ENCODE measurements around the gene CEP57L1. TPM values are rescaled to one million over a fixed set of nuclear protein-coding genes. Genes with fewer than 3 reads are reported as not detected.
A peak's percentile ranks its signal among the peaks of the same experiment; 100 is the strongest.

The CEP57L1 gene
- total RNA-seq, 1 donor from 2014 or later, result 11.0 TPM

DNA sequence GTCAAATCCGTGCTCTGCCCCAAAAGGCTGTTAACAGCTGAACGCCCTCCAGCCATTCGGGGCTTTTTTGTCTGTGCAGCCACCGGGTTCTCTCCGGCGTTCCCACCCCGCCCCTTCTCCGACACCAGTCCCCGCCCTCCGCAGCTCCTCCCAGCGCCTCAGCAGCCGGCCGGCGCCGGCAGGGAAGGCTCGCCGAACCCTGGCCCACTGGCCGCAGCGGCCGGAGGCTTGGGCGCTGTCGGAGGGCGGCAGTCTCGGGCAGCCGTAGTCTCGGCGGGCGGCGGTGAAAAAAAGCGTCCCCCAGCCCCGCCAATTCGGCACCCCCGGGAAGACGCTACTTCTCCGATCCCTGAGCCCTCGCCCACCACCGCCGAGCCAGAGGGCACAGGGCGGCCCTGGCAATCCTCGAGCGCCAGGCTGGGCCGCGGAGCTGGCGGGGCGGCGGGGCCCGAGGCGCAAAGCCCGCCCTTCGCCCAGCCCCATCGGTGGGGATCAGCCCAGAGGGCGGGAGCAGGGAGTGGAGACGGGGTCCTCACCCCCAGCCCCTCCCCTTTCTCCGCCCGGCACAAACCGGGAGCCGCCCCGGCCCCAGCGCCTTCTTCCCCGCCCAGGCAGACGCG is 781 bp upstream of the CEP57L1 start, which contains the start of gene SESN1:
Gene SESN1, minus strand, starts transcription at position 431 of the 620 bp plus-strand sequence. CDS start 773 bp downstream, outside the sequence.
- no peak for TF ChIP-seq CTCF (IDR thresholded peaks at IDR 0.05; ENCODE audit: unreplicated experiment)

DNA sequence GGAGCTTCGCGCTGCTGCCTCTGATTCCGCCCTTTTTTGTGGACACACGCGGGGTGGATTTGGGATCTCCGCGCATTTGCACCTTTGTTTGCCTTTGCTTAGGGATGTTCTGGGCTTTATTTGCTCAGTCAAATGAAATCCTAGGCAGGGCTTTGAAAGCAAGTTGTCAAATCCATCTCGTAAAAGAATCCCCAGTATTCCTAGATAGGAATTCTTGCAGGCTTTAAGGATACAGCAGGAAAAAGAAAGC is 453 bp downstream of the CEP57L1 start:
- peaks cover 23% of the 10 kb centered on the region for H3K4me1 Mint-ChIP-seq (ENCODE audit: unreplicated experiment)

More for the DNA sequence above, 781 bp upstream of the CEP57L1 start, which contains the start of gene SESN1:
- Mint-ChIP-seq H3K27me3 (ENCODE audit: unreplicated experiment) (no peaks in the 10 kb centered on the region), H3K4me1 (ENCODE audit: unreplicated experiment) (peaks cover 23% of the 10 kb centered on the region), H3K4me3 (ENCODE audit: unreplicated experiment) (peak within 1 kb of the TSS; percentile 94), H3K27ac (ENCODE audit: unreplicated experiment) (peak within 1 kb of the TSS; percentile 96), H3K9me3 (ENCODE audit: unreplicated experiment) (no peaks in the 10 kb centered on the region), H3K36me3 (ENCODE audit: low read depth, unreplicated experiment) (peaks cover 3% of the 10 kb centered on the region)
- DNase-seq (ENCODE audit: low spot score), result peak; percentile 90

GRCh38 chr6:109096208-109096607 is 901 bp downstream of the CEP57L1 start:
- DNase-seq (ENCODE audit: low spot score), result no peak
- Mint-ChIP-seq H3K27me3 (ENCODE audit: unreplicated experiment) (no peaks in the 10 kb centered on the region), H3K36me3 (ENCODE audit: low read depth, unreplicated experiment) (peaks cover 3% of the 10 kb centered on the region), H3K9me3 (ENCODE audit: unreplicated experiment) (no peaks in the 10 kb centered on the region), H3K27ac (ENCODE audit: unreplicated experiment) (no peak overlapping the region), H3K4me3 (ENCODE audit: unreplicated experiment) (peak overlapping the region; percentile 90), H3K4me1 (ENCODE audit: unreplicated experiment) (peaks cover 22% of the 10 kb centered on the region)
- no peak for TF ChIP-seq CTCF (IDR thresholded peaks at IDR 0.05; ENCODE audit: unreplicated experiment)

More for the DNA sequence above, 453 bp downstream of the CEP57L1 start:
- H3K27ac Mint-ChIP-seq (ENCODE audit: unreplicated experiment), result peak overlapping the region; percentile 96
- TF ChIP-seq CTCF (IDR thresholded peaks at IDR 0.05; ENCODE audit: unreplicated experiment), result no peak
- no peaks in the 10 kb centered on the region for H3K27me3 Mint-ChIP-seq (ENCODE audit: unreplicated experiment)
- H3K4me3 Mint-ChIP-seq (ENCODE audit: unreplicated experiment), result peak overlapping the region; percentile 90
- DNase-seq (ENCODE audit: low spot score), result no peak
- peaks cover 3% of the 10 kb centered on the region for H3K36me3 Mint-ChIP-seq (ENCODE audit: low read depth, unreplicated experiment)
- H3K9me3 Mint-ChIP-seq (ENCODE audit: unreplicated experiment), result no peaks in the 10 kb centered on the region

DNA sequence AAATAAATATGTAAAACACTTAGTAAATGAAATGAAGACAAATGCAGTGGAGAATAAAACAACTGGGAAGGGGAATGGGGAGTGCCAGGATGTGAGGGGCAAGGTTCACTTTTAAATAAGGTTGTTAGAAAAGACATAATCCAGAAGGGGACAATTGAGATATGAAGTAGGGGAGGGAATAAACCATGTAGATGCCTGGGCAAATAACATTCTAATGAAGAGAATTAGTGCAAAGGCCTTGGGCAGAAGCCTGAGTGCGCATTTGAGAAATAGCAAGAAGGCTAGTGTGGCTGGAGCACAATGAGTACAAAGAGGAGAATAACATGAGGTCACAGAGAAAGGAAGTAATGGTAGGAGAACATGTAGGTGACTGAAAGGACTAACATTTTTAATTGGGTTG is 2.4 kb downstream of the CEP57L1 start:
- no peak for TF ChIP-seq CTCF (IDR thresholded peaks at IDR 0.05; ENCODE audit: unreplicated experiment)
- Mint-ChIP-seq H3K27ac (ENCODE audit: unreplicated experiment) (no peak overlapping the region), H3K4me1 (ENCODE audit: unreplicated experiment) (peaks cover 11% of the 10 kb centered on the region), H3K27me3 (ENCODE audit: unreplicated experiment) (no peaks in the 10 kb centered on the region), H3K36me3 (ENCODE audit: low read depth, unreplicated experiment) (peaks cover 3% of the 10 kb centered on the region), H3K4me3 (ENCODE audit: unreplicated experiment) (no peak overlapping the region), H3K9me3 (ENCODE audit: unreplicated experiment) (no peaks in the 10 kb centered on the region)
- DNase-seq (ENCODE audit: low spot score), result no peak

DNA sequence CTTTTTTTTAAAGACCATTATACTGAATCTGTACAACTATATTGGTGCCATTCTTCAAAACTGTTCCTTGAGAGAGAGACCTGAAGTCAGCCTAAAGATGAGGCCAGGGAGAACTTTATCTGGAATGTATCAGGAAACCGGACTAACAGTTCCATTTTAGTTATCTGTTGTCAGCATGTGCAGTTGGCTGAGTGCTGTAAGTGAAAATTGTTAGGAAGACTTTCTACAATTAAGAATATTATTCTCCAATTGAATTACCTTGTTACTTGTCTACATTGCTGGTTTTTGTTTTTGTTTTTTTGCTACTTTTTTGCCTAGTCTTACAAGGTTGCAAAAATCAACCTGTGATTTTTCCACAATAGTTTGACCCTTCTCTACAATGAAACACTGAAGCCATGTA is 7.5 kb downstream of the CEP57L1 start:
- no peak for TF ChIP-seq CTCF (IDR thresholded peaks at IDR 0.05; ENCODE audit: unreplicated experiment)
- DNase-seq (ENCODE audit: low spot score), result no peak
- H3K27me3 Mint-ChIP-seq (ENCODE audit: unreplicated experiment), result no peaks in the 10 kb centered on the region
- no peaks in the 10 kb centered on the region for H3K9me3 Mint-ChIP-seq (ENCODE audit: unreplicated experiment)
- H3K36me3 Mint-ChIP-seq (ENCODE audit: low read depth, unreplicated experiment), result peaks cover 2% of the 10 kb centered on the region
- no peak overlapping the region for H3K27ac Mint-ChIP-seq (ENCODE audit: unreplicated experiment)
- no peak overlapping the region for H3K4me3 Mint-ChIP-seq (ENCODE audit: unreplicated experiment)
- H3K4me1 Mint-ChIP-seq (ENCODE audit: unreplicated experiment), result no peaks in the 10 kb centered on the region
